H1 (cell line): ENCODE data around the gene PARD3. TPM values are rescaled to one million over a fixed set of nuclear protein-coding genes. Genes with fewer than 3 reads are reported as not detected.

Experiments
- CTCF ChIA-PET: fragments of 300-600 bp; sonication (Branson Sonifier 250); formaldehyde crosslinking; loops from one replicate; lab custom pipeline; 2021; ENCODE audit not compliant: partially characterized antibody; lab: Charles Lee
- POLR2A ChIA-PET: fragments of 300-600 bp; sonication (Branson Sonifier 250); formaldehyde crosslinking; loops from one replicate; lab custom pipeline; 2021; ENCODE audit warnings: inconsistent platforms; ENCODE audit not compliant: partially characterized antibody; lab: Charles Lee
- DNase-seq, 2 experiments: peaks; one replicate each; pipeline versions ENCODE4 v3.0.0 to v3.0.0-alpha.2; 2010 to 2022; ENCODE audit warnings: low spot score in 2 of 2, low read depth in 1 of 2, mixed read lengths in 1 of 2
- FAIRE-seq: peaks from 2 replicates; lab custom pipeline; 2011; peaks lifted over from hg19 to GRCh38; lab: Jason Lieb, UNC
- H2AFZ ChIP-seq: 2 replicates; pipeline ENCODE4 v1.8.1; 2012; ENCODE audit warnings: low read length, inconsistent platforms
- H2AK5ac ChIP-seq: 2 replicates; pipeline ENCODE4 v1.6.1; 2013; ENCODE audit warnings: low read depth, low read length
- H2BK120ac ChIP-seq: replicated peaks from 2 replicates; pipeline ENCODE3; 2013; ENCODE audit warnings: low read depth, low read length, inconsistent platforms
- H2BK12ac ChIP-seq: 2 replicates; pipeline ENCODE4 v1.6.1; 2013; ENCODE audit warnings: low read depth, low read length
- H2BK15ac ChIP-seq: 2 replicates; pipeline ENCODE4 v1.6.1; 2013; ENCODE audit warnings: low read length
- H2BK20ac ChIP-seq: 2 replicates; pipeline ENCODE4 v1.6.1; 2013; ENCODE audit warnings: low read length
- H2BK5ac ChIP-seq: 2 replicates; pipeline ENCODE4 v1.6.1; 2013; ENCODE audit warnings: low read depth, low read length
- H3K14ac ChIP-seq: 2 replicates; pipeline ENCODE4 v1.6.1; 2013; ENCODE audit warnings: inconsistent platforms; ENCODE audit not compliant: insufficient read length
- H3K18ac ChIP-seq: 2 replicates; pipeline ENCODE4 v1.6.1; 2013; ENCODE audit warnings: low read length; ENCODE audit errors: extremely low read depth
- H3K23ac ChIP-seq: 2 replicates; pipeline ENCODE4 v1.6.1; 2013; ENCODE audit warnings: inconsistent platforms; ENCODE audit not compliant: insufficient read length
- H3K23me2 ChIP-seq: 2 replicates; pipeline ENCODE4 v1.6.1; 2013; ENCODE audit warnings: low read depth, low read length
- H3K27ac ChIP-seq: 2 replicates; pipeline ENCODE4 v1.6.1; 2011; ENCODE audit warnings: low read depth, low read length, inconsistent platforms
- H3K27me3 ChIP-seq, 4 experiments: replicated peaks in 1 of 4; 1 replicate in 1 of 4; 2 replicates in 3 of 4; pipeline versions ENCODE4 v1.6.1 to v1.8.1; 2011 to 2013; ENCODE audit warnings: low read length in 3 of 4, mild to moderate bottlenecking in 3 of 4, inconsistent platforms in 2 of 4, mixed read lengths in 2 of 4, moderate library complexity in 1 of 4; ENCODE audit not compliant: control insufficient read depth in 3 of 4, insufficient read depth in 3 of 4; ENCODE audit errors: extremely low read depth in 1 of 4
- H3K36me3 ChIP-seq, 4 experiments: 2 replicates each; pipeline versions ENCODE4 v1.6.1 to v1.8.1; 2011 to 2013; ENCODE audit warnings: mild to moderate bottlenecking in 4 of 4, low read length in 3 of 4, moderate library complexity in 2 of 4, control low read depth in 1 of 4, inconsistent platforms in 1 of 4; ENCODE audit not compliant: insufficient read depth in 4 of 4, control insufficient read depth in 2 of 4
- H3K4ac ChIP-seq: replicated peaks from 2 replicates; pipeline ENCODE3; 2013; ENCODE audit warnings: low read length, low read depth, mixed read lengths, inconsistent platforms; ENCODE audit not compliant: insufficient read length
- H3K4me1 ChIP-seq, 4 experiments: replicated peaks in 1 of 4; 1 replicate in 1 of 4; 2 replicates in 3 of 4; pipeline versions ENCODE4 v1.6.1 to v1.8.1; 2011 to 2013; ENCODE audit warnings: low read length in 3 of 4, inconsistent platforms in 2 of 4, mixed read lengths in 1 of 4; ENCODE audit not compliant: insufficient read depth in 4 of 4, control insufficient read depth in 3 of 4
- H3K4me2 ChIP-seq, 2 experiments: 2 replicates each; pipeline versions ENCODE4 v1.6.1 to v1.8.1; 2011 to 2013; ENCODE audit warnings: low read depth in 2 of 2, low read length in 2 of 2, control low read depth in 1 of 2, inconsistent platforms in 1 of 2, mild to moderate bottlenecking in 1 of 2; ENCODE audit not compliant: insufficient read depth in 1 of 2
- H3K4me3 ChIP-seq, 4 experiments: fragments of 200-600, 300-600 bp in 1 of 4; sonication (generic), shearing (Covaris generic), sonication (Bioruptor Twin) in 1 of 4; 2 replicates each; pipeline versions ENCODE4 v1.5.1 to v1.8.1; 2011 to 2016; ENCODE audit warnings: low read length in 4 of 4, low read depth in 3 of 4, control low read depth in 2 of 4, inconsistent platforms in 2 of 4, mild to moderate bottlenecking in 2 of 4, mixed read lengths in 1 of 4, moderate library complexity in 1 of 4; ENCODE audit not compliant: insufficient read depth in 2 of 4; ENCODE audit errors: extremely low read depth in 1 of 4
- H3K56ac ChIP-seq: replicated peaks from 2 replicates; pipeline ENCODE3; 2013; ENCODE audit warnings: low read depth, mild to moderate bottlenecking, mixed read lengths, low read length, inconsistent platforms; ENCODE audit not compliant: insufficient read length
- H3K79me1 ChIP-seq: 2 replicates; pipeline ENCODE4 v1.6.1; 2013; ENCODE audit warnings: low read depth, low read length, control low read depth
- H3K79me2 ChIP-seq, 2 experiments: 2 replicates each; pipeline versions ENCODE4 v1.6.1 to v1.8.1; 2012 to 2013; ENCODE audit warnings: low read length in 2 of 2, mild to moderate bottlenecking in 2 of 2, inconsistent platforms in 1 of 2; ENCODE audit not compliant: insufficient read depth in 2 of 2, control insufficient read depth in 1 of 2
- H3K9ac ChIP-seq, 4 experiments: replicated peaks in 1 of 4; 1 replicate in 1 of 4; 2 replicates in 3 of 4; pipeline versions ENCODE4 v1.6.1 to v1.8.1; 2011 to 2013; ENCODE audit warnings: low read depth in 3 of 4, low read length in 3 of 4, control low read depth in 2 of 4, mild to moderate bottlenecking in 2 of 4, moderate library complexity in 2 of 4, inconsistent platforms in 1 of 4; ENCODE audit errors: extremely low read depth in 1 of 4
- H3K9me3 ChIP-seq, 2 experiments: 2 replicates each; pipeline versions ENCODE4 v1.6.1 to v1.8.1; 2012 to 2013; ENCODE audit warnings: mild to moderate bottlenecking in 2 of 2, moderate library complexity in 2 of 2, control low read depth in 1 of 2, inconsistent platforms in 1 of 2, low read depth in 1 of 2, low read length in 1 of 2, mixed read lengths in 1 of 2; ENCODE audit not compliant: insufficient read depth in 2 of 2
- H4K20me1 ChIP-seq, 2 experiments: replicated peaks in 1 of 2; 2 replicates each; pipeline versions ENCODE3 to v1.8.1; 2011 to 2013; ENCODE audit warnings: inconsistent platforms in 2 of 2, low read length in 2 of 2, mild to moderate bottlenecking in 1 of 2; ENCODE audit not compliant: insufficient read depth in 2 of 2, control insufficient read depth in 1 of 2
- H4K5ac ChIP-seq: 2 replicates; pipeline ENCODE4 v1.6.1; 2013; ENCODE audit warnings: low read length, low read depth, mixed read lengths, inconsistent platforms; ENCODE audit not compliant: insufficient read length
- H4K8ac ChIP-seq: 2 replicates; pipeline ENCODE4 v1.8.0; 2013; ENCODE audit warnings: mild to moderate bottlenecking, moderate library complexity, low read length, inconsistent platforms; ENCODE audit not compliant: insufficient read depth; ENCODE audit errors: extremely low read depth
- H4K91ac ChIP-seq: replicated peaks from 2 replicates; pipeline ENCODE3; 2013; ENCODE audit warnings: low read length, mixed read lengths, inconsistent platforms; ENCODE audit not compliant: insufficient read length
- BCL11A ChIP-seq, 2 experiments: IDR thresholded peaks; one replicate each; pipeline ENCODE4 v1.6.1; 2011; ENCODE audit warnings: low read depth in 2 of 2, low read length in 2 of 2, mild to moderate bottlenecking in 2 of 2
- CEBPB ChIP-seq: IDR thresholded peaks from 2 replicates; pipeline ENCODE4 v1.6.1; 2012; ENCODE audit warnings: low read depth, low read length
- CHD2 ChIP-seq: IDR thresholded peaks from 2 replicates; pipeline ENCODE4 v1.6.1; 2012; ENCODE audit warnings: low read length, improper control_type of control experiment
- CTCF ChIP-seq, 3 experiments: IDR thresholded peaks; 1 replicate in 2 of 3; 2 replicates in 1 of 3; pipeline versions ENCODE4 v1.5.1 to v1.6.1; 2011; ENCODE audit warnings: low read length in 3 of 3, mild to moderate bottlenecking in 3 of 3, inconsistent platforms in 2 of 3, low read depth in 1 of 3, moderate library complexity in 1 of 3; ENCODE audit not compliant: insufficient read depth in 1 of 3; ENCODE audit errors: control extremely low read depth in 1 of 3
- E2F6 ChIP-seq: IDR thresholded peaks from 2 replicates; pipeline ENCODE4 v1.6.1; 2012; ENCODE audit warnings: inconsistent platforms
- SIN3A ChIP-seq, 2 experiments: IDR thresholded peaks in 1 of 2; conservative IDR thresholded peaks in 1 of 2; 2 replicates each; pipeline ENCODE4 v1.6.1; 2011 to 2012; ENCODE audit warnings: low read length in 2 of 2, improper control_type of control experiment in 1 of 2, low read depth in 1 of 2, mild to moderate bottlenecking in 1 of 2
- SP2 ChIP-seq: IDR thresholded peaks from 2 replicates; pipeline ENCODE4 v1.6.1; 2012; ENCODE audit warnings: mild to moderate bottlenecking, low read length, inconsistent platforms
- TAF1 ChIP-seq: IDR thresholded peaks from 2 replicates; pipeline ENCODE4 v1.6.1; 2011; ENCODE audit warnings: mild to moderate bottlenecking, low read depth, low read length
- USF2 ChIP-seq: IDR thresholded peaks from 2 replicates; pipeline ENCODE4 v1.6.1; 2011; ENCODE audit warnings: low read length, improper control_type of control experiment
- YY1 ChIP-seq: IDR thresholded peaks from 2 replicates; pipeline ENCODE4 v1.6.1; 2011; ENCODE audit warnings: low read depth, mild to moderate bottlenecking, low read length
- WGBS, 2 experiments: shearing (Covaris generic) in 1 of 2; methylation state at CpG; one replicate each; pipeline versions ENCODE4 v1.1.6 to v1.1.7; 2013 to 2015; ENCODE audit warnings: low lambda C conversion rate in 2 of 2, mixed read lengths in 2 of 2, inconsistent platforms in 1 of 2, low coverage in 1 of 2, missing lambda C conversion rate in 1 of 2; ENCODE audit not compliant: insufficient replicate concordance in 2 of 2, insufficient coverage in 1 of 2, insufficient read length in 1 of 2; ENCODE audit errors: extremely low coverage in 1 of 2, missing lambda C conversion rate in 1 of 2; 5-methylcytosine and 5-hydroxymethylcytosine counted together
- polyA plus RNA-seq, 7 experiments: library from polyadenylated mRNA; depleted of rRNA in 3 of 7; stranded (reverse) in 5 of 7; unstranded in 2 of 7; fragments of >200 nt in 5 of 7; fragments of 200-250 nt in 2 of 7; gene quantifications; 1 replicate in 5 of 7; 2 replicates in 1 of 7; 4 replicates in 1 of 7; pipeline versions ENCODE4 v1.2.1 to v1.2.3, GENCODE V29; 2011 to 2013; ENCODE audit warnings: missing spikeins in 2 of 7, mixed read lengths in 2 of 7
- total RNA-seq: library from RNA; stranded (reverse); fragmentation: NEBNext Ultra II Directional; extraction: Animal tissue kit (Norgen Biotek cat#: 25700); gene quantifications from 2 replicates; pipeline ENCODE4 v1.2.1, GENCODE V29; 2021

Gene PARD3
- total and polyA plus RNA-seq, 2 of the 8 experiments (the other 6 are each of a cell fraction or from before 2014, with no cell fraction given) = 19.7 to 49.1 TPM

- H3K4me3 ChIP-seq = no peak overlapping the region
- H3K4me1 ChIP-seq = no peaks in the 10 kb centered on the region; a peak in 1 of 7 replicates
- H4K5ac ChIP-seq = no peak overlapping the region
- no peak overlapping the region for H3K23ac ChIP-seq
- peaks cover 0 to 10% (median 0%) of the 10 kb centered on the region in 4 experiments; a peak in 2 of 8 replicates for H3K36me3 ChIP-seq
- no peak overlapping the region for H3K9ac ChIP-seq
- H2BK15ac ChIP-seq = no peak overlapping the region
- H3K4me2 ChIP-seq = no peak overlapping the region
- no peak overlapping the region for H4K8ac ChIP-seq
- FAIRE-seq (no peak), DNase-seq (no peak)
- no peaks in the 10 kb centered on the region for H3K79me2 ChIP-seq
- H4K20me1 ChIP-seq = no peaks in the 10 kb centered on the region
- TF ChIP-seq CEBPB (no peak), CTCF (IDR thresholded peaks at IDR 0.05; ENCODE audit: control extremely low read depth in 1 of 3, insufficient read depth in 1 of 3, low read depth in 1 of 3, low read length in 3 of 3) (no peak), E2F6 (no peak), BCL11A (IDR thresholded peaks at IDR 0.05; ENCODE audit: low read depth in 2 of 2, low read length in 2 of 2) (no peak), TAF1 (no peak), YY1 (no peak), USF2 (no peak), SP2 (no peak), CHD2 (no peak), SIN3A (conservative IDR thresholded peaks at IDR 0.05 in 1 of 2, IDR thresholded peaks at IDR 0.05 in 1 of 2; ENCODE audit: low read depth in 1 of 2, low read length in 2 of 2) (no peak)
- H2BK120ac ChIP-seq = no peak overlapping the region
- CTCF ChIA-PET = no interaction called here
- H2BK20ac ChIP-seq = no peak overlapping the region
- no peak overlapping the region for H2BK5ac ChIP-seq
- no peak overlapping the region for H3K56ac ChIP-seq
- no peaks in the 10 kb centered on the region for H3K27me3 ChIP-seq
- H2BK12ac ChIP-seq = no peak overlapping the region
- H3K27ac ChIP-seq = no peak overlapping the region
- no peak overlapping the region for H2AK5ac ChIP-seq
- H3K79me1 ChIP-seq = no peaks in the 10 kb centered on the region
- POLR2A ChIA-PET = no interaction called here
- no peak overlapping the region for H3K18ac ChIP-seq
- H3K4ac ChIP-seq = no peak overlapping the region
- no peak overlapping the region for H4K91ac ChIP-seq
- H3K14ac ChIP-seq = no peak overlapping the region
- H2AFZ ChIP-seq = no peak overlapping the region
- 91% methylated on average over 3 of the region's 3 CpGs; no CpG with 5 or more reads in 1 of the 2 experiments for WGBS, 2 experiments
- no peaks in the 10 kb centered on the region for H3K23me2 ChIP-seq
- H3K9me3 ChIP-seq = no peaks in the 10 kb centered on the region; a peak in 1 of 4 replicates
Observed at GRCh38 chr10:34351161-34351560, 463.9 kb downstream of the PARD3 start.
